GM19025 (cell line): Measurements from ENCODE around the gene BCAR1.
"Not testable (repeated sequence)": the region's sequence is repeated elsewhere in the genome, so short reads cannot be mapped to it uniquely, and the experiment has no call there.

Source experiments
- ATAC-seq: cut with Tn5 transposase; IDR thresholded peaks from one replicate; pipeline ENCODE4 v1.9.1; 2021; ENCODE audit warnings: mild to moderate bottlenecking, low read depth, moderate library complexity; ENCODE audit not compliant: unreplicated experiment

Gene BCAR1

DNA sequence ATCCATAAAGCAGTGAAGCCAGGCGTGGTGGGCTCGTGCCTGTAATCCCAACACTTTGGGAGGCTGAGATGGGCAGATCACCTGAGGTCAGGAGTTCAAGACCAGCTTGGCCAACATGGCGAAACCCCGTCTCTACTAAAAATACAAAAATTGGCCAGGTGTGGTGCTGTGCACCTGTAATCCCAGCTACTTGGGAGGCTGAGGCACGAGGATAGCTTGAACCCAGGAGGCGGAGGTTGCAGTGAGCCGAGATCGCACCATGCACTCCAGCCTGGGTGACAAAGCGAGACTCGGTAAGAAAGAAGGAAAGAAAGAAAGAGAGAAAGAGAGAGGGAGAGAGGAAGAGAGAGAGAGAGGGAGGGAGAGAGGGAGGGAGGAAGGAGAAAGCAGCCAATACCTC, 21.2 kb upstream of the BCAR1 start:
- ATAC-seq = not testable (repeated sequence)

DNA sequence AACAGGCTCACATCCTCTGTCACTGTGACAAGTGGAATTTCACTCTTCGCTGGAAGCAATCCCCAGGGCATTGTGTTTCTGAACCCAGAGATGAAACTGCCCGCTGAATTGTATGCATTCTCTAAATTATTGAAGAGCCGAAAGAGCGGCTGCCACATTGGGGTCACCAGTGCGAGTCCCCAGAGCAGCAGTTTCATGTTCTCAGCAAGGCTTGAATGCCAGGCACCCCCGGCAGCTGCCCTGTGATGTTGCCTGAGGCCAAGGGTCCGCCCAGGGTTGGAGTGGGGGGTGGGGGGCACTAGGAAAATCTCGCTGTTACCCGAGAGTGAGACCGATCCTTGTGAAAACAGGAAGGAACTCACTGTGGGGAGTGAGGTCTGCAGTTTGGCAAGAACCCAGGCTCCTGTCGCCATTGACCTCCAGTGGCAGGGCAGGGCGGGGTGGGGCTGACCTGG, 20.7 kb upstream of the BCAR1 start:
- no peak for ATAC-seq

DNA sequence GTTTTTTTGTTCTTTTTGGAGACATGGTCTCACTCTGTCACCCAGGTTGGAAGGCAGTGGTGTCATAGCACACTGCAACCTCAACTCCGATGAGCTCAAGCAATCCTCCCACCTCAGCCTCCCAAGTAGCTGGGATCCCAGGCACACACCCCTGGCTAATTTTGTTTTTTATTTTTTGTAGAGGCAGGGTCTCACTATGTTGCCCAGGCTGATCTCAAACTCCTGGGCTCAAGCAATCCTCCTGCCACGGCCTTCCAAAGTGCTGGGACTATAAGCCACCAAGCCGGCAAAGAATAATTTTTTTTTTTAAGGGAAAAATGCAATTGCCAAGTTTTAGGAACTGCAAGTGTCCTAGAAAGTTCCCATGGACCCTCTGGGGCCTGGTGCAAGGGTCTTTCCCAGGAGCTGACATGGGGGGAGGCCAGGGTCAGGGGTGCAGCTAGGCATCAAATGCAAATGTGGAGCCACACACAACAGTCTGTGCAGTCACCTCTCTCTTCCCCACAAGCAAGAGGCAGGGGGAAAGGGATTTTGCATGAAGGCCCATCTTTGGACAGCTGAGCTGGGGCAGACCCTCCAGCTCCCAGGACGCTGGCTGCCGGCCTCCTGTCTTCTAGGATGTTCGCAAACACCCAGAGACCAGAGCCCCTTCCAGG, 20.1 kb upstream of the BCAR1 start:
- no peak for ATAC-seq

DNA sequence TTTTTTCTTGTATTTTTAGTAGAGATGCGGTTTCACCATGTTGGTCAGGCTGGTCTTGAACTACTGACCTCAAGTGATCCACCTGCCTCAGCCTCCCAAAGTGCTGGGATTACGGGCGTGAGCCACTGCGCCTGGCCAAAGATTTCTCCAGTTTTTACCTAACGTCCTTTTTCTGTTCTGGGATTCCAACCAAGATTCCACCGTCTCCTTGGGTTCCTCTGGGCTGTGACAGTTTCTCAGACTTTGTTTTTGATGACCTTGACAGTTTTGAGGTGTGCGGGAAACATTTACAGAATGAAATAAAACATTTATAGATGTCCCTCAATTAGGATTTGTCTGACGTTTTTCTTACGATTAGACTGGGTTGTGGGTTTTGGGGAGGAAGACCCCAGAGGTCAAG, 17.9 kb upstream of the BCAR1 start:
- ATAC-seq = not testable (repeated sequence)

DNA sequence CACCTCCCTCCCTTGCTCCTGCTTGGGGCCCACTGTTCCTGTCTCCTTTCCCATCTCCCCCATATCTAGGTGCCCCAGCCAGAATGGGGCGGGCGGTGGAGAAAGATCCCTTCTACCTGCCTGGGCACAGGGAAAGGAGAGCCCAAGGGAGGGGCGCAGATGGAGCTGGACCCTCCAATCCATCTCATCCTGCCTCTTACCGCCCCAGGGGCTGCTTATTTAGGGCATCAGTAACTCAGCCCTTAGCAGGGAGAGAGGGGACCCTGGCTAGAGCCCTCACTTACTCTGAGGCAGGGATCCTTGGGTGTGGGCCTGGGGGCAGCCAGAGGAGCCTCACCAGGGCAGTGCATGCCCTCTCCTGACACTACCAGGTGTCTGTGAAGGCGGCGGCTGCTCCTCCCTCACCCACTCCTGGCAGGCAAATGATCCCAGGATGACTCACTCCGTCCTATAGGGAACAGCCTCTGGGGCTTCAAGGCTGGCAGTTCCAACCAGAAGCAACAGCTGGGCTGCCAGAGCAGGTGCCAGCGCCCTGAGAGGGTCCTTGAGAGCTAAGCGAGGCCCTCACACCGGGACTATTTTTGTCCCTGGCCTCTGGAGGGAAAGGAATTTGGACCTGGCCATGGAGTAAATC, 16.3 kb upstream of the BCAR1 start:
- no peak for ATAC-seq

DNA sequence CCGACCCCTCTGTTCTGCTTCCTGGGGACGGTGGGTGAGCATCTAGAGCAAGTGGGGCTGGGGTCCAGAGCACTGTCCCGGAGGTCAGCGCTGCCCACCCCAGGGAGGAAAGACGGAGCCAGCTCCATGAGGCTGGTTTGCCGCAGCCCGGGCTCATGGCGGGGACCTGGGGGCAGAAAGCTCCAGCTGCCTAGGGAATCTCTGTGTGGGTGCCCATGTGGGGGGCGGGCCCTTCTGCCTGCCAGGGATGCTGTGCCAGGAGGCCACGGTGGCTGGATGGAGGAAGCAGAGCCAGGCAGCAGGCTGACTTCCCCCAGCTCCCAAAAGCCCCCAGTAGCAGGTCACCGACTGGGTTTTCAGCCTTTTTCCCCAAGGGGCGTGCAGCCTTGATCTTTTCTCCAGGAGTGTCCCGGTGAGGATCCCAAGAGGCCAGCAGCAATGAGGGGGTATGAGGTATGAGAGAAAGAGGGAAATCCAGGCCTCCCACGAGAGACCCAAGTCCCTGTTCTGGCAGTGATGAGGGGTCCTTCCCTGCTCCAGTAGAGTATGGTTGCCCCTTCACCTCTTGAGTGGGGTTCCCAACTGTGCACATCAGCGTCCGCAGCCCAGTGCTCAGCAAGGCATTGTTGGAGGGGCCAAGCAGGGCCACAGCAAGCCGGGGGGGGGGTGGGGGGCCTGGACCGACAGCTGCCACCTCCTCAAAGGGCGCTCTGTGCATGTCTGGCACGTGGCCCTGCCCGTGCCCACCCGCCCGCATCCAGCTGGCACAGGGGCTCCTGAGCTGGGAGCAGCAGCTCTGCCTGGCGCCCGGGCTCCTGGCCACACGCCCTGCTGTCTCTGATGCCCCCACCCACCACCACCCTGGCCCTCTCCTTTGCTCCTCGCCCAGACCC, 15.6 kb upstream of the BCAR1 start:
- no peak for ATAC-seq

DNA sequence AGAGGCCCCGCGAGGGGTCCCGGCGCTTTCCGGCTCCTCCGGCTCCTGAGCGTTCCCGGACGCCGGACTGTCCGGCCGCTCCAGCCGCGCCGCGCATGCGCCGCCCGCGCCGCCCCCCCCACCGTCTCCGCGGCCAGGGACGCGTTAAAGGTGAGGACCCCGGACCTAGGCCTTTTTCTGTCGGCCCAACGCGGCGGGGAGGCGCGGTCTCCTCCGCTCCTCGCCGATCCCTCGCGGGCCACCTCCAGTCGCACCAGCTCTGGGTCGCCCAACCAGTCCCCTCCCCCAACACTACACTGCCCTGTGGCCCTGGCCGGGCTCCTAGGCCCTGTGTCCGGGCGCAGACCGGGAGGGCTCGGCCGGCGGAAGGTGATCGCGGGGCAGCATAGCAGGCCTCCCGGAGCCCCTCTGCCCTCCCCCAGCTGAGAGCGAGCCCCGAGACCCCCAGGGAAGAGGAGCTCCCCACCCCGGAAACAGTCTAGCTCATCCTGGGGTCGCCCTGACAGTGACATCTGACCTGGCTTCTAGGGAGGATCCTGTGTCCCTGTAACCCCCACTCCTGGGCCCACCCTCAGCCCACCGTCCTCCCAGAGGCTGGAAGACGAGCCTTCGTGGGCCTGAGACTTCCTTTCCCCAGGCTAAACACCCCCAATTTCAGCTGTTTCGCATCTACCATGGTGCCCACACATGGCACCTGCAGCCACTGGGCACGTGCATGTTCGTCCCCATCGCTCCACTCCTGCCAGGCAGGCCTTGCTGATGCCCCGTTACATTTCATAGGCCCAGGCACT, 14.7 kb upstream of the BCAR1 start:
- peak; percentile 78 for ATAC-seq

DNA sequence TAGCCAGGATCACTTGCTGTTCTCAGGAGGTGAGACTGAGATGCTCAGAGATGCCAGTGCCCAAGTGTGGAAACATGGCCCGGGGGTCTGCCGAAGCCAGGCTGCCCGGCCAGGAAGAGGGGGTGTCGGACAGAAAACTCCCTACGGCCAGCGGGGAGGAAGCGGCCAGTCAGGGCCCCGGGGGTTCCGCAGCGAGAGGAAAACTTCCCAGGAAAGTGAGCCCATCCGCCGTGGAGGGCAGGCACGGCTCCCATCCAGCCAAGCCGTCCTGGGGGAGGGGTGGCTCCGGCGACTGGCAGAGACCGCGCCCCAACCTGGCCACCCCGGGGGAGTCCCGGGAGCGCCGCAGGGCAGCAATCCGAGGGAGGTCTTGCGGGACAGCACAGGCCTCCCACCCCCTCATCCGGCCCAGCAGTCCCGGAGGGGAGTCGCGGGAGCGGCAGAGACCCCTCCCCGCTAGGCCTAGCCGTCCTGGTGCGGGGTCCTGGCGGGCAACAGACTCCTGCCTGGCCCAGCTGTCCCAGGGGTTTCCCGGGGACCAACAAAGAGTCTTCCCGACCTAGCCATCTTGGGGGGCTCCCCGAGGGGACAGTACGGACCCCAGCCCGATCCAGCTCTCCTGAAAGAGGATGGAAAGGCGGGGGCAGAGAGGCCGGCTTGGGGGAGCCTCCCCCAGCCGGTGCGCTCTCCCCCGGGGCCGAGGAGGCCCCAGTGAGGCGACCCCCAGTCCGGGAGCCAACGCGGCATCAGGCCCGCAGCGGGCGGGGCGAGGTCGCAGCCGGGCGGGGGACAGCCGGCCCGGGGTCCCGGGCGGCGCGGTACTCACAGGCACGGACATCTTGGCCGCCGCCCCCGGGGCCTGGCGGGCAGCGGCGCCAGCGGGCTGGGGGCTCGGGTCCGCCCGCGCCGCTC, 13.8 kb upstream of the BCAR1 start:
- no peak for ATAC-seq

DNA sequence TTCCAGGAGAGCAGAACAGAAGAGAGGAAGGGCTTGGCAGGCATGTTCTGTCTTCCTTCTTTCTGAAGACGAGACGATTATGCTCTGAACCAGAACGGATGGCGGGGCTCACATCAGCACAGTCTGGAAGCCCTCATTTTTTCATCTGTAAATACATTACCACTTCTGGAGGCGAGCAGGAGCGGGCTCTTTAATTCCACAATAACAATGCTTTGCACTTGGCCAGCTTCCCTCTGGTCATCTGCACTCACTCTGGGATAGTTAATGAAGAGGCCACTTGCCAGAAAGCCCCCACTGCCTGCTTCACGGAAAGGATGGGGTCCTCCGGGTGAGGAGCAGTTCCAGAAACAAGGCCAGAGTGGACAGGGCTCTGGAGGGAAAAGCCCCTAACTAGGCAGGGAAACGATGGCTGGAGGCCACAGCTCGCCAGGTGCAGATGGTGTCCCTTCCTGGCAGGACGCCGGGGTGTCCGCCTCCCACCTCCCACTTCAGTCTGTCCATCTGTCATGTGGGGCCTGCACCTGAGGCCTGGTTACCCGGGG, 13.1 kb upstream of the BCAR1 start:
- no peak for ATAC-seq

DNA sequence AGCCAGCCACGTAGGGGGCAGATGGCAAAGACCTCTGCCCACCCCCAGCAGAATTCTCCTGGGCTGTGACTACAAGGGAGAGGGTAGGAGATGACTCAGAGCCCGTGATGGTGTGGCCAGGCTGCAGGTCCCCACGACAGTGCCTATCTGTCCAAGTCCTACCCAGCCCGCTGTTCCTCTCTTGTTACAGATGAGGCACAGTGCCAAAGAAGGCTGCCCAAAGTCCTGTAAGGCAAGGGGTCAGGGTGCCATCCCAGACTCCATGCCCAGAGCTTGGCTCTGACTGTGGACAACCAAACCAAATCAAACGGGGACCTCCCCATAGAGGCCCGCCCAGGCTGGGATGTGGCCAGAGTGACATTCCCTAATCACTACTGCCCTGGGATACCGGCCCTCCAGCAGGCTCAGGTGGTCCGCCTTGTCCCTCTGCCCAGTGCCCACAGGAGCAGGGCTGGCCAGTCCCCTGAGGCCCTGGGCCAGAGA, 12.6 kb upstream of the BCAR1 start:
- no peak for ATAC-seq

DNA sequence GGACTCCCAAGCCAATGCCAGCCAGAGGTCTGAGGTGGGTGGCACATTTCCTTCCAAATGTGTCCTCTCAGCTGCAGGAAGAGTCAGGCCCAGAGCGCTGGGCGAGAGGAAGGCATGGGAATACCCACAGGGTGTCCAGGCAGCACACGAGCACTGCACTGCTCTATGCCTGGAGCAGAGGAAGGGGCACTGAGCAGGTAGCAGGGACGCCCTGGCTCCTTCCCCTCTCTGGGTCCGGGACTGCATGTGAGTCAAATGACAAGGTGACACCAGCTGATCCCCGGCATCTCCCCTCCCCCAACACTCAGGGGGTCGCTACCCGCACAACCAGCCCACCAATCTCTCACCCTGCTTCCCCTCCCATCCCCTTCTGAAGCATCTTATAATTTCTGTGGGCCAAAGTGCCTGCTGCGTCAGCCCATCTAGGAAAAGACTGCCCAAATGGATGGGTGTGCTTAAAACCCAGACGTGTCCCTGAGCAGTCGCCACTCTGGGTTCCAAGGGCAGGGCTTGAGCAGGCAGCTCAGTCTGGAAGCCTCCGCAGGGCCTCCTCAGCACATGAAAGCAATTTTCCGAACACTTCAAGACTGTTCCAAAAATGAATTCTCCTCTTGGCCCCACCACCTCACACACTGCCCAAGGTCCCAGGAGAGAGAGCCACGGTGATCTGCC, 12.0 kb upstream of the BCAR1 start:
- no peak for ATAC-seq

DNA sequence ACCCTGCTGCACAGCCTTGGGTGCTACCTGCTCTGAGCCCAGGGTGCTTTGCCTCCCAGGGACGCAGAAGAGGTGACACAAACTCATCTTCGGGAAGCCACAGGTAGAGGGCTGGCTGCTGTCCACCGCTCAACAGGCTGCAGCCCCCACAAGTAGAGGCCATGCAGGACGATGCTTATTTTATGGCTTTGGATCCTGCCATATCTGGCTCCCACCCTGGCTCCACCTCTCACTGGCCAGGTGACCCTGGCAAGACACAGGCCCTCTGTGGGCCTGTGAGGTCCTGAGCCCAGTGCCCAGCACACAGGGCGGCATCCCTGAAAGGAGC, 11.3 kb upstream of the BCAR1 start:
- ATAC-seq = no peak

DNA sequence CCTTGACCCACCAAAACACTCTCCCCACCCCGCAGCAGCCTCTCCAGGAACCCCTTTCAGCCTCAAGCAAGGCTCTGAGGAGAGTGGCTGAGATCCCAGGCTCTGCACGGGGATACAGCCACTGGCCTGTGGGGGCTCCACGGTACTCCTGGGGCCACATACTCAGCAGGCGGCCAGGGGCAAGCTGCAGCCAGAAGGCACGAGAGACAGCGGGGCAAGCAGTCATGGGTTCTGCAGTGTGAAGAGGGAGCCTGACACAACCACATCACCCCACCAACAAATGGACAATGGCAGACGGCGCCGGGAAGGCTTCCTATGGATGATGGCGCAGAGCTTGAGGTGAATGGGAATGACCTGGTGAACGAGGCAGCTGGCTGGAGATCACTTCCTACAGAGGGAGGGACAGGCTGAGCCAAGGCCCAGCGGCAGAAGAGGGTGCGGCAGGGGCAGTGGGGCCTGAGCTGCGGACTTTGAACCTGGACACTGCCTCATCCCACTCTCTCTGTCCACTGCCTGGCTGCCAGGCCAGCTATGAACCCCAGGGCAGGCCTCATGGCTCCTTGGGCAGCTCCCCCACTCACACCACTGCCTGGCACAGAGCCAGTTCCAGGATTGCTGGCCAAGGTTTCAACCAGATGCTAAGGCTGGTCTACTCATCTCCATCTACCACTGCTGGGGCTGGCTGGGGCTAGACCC, 10.8 kb upstream of the BCAR1 start:
- ATAC-seq = no peak

DNA sequence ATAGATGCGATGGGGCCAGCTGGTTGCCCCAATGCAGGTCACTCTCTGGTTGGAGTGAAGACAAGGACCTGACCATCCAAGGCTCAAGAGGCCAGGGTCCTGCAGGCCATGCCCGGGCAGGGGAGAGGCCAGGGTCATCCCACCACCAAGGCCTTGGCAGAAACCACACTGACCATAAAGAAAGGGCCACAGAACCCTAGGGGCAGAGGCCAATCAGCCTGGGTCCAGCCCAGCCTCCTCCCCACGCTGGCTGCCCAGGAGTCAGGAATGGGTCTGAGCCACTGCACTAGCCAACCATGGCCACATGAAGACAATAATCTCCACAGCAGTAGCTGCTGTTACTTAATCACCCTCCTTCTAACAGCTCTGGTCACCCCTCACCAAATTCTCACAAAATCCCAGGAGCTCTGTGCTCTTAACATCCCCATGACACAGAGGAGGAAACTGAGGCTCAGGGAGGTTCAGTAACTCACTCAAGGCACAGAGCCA, 10.2 kb upstream of the BCAR1 start:
- no peak for ATAC-seq

DNA sequence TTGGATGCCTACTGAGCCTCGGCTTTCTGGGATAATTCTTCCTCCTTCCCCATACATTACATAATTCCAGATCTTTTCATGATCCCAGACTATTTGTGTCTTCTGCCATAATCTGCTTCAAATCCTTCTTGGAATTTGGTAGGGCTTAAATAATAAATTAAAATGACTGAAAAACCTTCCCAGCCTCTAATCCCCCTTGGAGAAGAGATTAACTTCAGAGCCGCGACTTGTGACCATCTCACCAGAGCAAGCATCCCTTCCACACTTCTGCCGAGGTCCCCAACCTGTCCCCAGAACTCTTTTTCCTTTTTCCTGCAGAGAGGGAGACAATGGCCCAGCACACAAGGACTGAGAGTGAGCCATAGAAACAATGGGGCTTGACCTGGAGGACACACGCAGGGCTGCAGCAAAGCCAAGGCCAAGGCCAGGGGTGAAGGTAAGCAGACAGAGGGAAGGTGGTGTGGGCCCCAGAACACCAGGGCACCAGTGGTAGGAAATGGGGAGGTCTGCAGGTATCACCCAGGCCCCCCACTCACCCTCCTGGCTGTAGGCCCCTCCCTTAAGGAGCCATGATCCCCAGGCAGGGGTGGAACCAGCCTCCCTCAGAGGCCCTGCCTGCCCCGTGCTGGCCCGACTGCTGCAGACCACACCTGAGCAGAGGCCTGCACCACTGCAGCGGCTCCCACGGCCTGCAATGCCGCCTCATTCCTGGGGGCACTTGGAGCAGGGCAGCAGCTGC, 9.6 kb upstream of the BCAR1 start:
- no peak for ATAC-seq

DNA sequence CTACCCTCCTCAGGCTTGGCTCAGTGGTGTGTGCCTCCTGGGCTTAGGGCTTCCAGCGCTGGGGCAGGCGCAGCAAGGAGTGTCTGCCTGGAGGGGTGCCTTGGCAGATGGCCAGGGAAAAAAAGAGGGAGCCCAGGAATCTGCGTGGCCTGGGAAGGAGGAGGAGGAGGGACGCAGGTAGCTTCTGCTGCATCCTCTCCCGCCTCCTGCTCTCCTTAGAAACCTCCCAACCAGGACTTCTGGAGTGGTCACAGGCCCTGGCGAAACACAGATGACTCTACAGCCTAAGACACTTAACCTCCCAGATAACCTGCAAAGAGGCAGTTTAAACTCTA, 7.3 kb upstream of the BCAR1 start:
- ATAC-seq = no peak
